ENCODE measurements around the gene TMOD2. TPM values are rescaled to one million over a fixed set of nuclear protein-coding genes. Genes with fewer than 3 reads are reported as not detected.

TMOD2 gene
- total RNA-seq, 1 donor from 2014 or later, result 9.2 TPM

Other genes starting within 250 kb of the TMOD2 start
- gene DMXL2, start 128.8 kb upstream of the TMOD2 start, total RNA-seq, result 8.7 TPM
- not detected for gene SCG3, start 70.1 kb upstream of the TMOD2 start, total RNA-seq
- gene LYSMD2, start 13.9 kb upstream of the TMOD2 start, total RNA-seq, result 4.7 TPM
- 19.9 TPM for gene TMOD3, start 78.1 kb downstream of the TMOD2 start, total RNA-seq
- gene LEO1, start 220.2 kb downstream of the TMOD2 start, total RNA-seq, result 9.0 TPM

Measured in left ventricle myocardium superior (tissue), 1 donor.